ENCODE data around the gene UTF1.

UTF1 gene

DNA sequence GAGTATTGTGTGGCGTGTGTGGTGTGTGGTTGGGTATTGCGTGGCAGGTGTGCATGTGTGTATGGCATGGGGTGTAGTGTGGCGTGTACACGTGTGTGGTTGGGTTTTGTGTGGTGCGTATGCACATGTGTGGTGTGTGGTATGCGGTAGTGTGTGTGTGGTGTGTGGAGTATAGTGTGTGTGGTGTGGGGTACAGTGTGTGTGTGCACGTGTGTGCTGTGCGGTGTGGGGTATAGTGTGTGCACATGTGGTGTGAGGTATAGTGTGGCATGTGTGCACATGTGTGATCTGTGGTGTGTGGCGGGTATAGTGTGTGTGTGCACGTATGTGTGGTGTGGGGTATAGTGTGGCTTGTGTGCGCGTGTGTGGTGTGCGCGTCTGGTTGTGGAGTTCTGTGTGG, 20.9 kb upstream of the UTF1 start:
- TF ChIP-seq, protein P1, sequence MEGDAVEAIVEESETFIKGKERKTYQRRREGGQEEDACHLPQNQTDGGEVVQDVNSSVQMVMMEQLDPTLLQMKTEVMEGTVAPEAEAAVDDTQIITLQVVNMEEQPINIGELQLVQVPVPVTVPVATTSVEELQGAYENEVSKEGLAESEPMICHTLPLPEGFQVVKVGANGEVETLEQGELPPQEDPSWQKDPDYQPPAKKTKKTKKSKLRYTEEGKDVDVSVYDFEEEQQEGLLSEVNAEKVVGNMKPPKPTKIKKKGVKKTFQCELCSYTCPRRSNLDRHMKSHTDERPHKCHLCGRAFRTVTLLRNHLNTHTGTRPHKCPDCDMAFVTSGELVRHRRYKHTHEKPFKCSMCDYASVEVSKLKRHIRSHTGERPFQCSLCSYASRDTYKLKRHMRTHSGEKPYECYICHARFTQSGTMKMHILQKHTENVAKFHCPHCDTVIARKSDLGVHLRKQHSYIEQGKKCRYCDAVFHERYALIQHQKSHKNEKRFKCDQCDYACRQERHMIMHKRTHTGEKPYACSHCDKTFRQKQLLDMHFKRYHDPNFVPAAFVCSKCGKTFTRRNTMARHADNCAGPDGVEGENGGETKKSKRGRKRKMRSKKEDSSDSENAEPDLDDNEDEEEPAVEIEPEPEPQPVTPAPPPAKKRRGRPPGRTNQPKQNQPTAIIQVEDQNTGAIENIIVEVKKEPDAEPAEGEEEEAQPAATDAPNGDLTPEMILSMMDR (IDR thresholded peaks at IDR 0.05; ENCODE audit: insufficient read depth, low read depth, low read length, missing control alignments), result no peak
- H3K4me3 ChIP-seq (ENCODE audit: low read depth, low read length), result no peak overlapping the region
- no peak for DNase-seq (ENCODE audit: low read depth)

- DNase-seq (ENCODE audit: low read depth), result no peak
- no peak overlapping the region for H3K4me3 ChIP-seq (ENCODE audit: low read depth, low read length)
- TF ChIP-seq, protein P1 (IDR thresholded peaks at IDR 0.05; ENCODE audit: insufficient read depth, low read depth, low read length, missing control alignments), result no peak
Measured at GRCh38 chr10:133209641-133210040, 20.4 kb upstream of the UTF1 start.

GRCh38 chr10:133210398-133211140, 19.4 kb upstream of the UTF1 start:
- TF ChIP-seq, protein P1 (IDR thresholded peaks at IDR 0.05; ENCODE audit: insufficient read depth, low read depth, low read length, missing control alignments), result no peak
- H3K4me3 ChIP-seq (ENCODE audit: low read depth, low read length), result no peak overlapping the region
- DNase-seq (ENCODE audit: low read depth), result no peak

DNA sequence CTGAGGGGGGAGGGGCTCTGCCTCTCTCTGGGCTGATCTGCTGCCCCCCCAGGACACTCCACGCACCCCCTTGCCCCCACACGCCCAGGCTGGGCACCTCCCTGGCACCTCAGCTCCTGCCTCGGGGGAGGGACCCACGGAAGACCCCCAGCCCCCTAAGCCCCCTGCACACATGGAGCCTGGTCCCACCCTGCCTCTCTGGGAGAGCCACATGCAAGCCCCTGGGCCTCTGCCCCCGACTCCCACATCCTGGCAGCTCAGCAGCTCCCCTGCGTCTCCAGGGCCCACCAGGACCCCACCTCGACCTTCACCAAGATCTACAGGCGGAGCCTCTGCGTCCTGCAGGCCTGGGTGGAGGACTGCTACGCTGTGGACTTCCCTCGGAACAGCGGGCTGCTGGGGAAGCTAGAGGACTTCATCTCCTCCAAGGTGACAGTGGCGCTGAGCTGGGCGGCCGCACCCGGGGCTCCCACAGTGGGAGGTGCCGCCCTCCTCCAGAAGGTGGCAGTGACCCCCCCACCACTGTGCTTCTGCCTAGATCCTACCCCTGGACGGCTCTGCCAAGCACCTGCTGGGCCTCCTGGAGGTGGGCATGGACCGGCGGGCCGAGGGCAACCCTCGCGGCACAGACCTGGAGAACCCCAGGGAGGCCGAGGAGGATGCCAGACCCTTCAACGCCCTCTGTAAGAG, 18.7 kb upstream of the UTF1 start:
- no peak overlapping the region for H3K4me3 ChIP-seq (ENCODE audit: low read depth, low read length)
- TF ChIP-seq, protein P1 (IDR thresholded peaks at IDR 0.05; ENCODE audit: insufficient read depth, low read depth, low read length, missing control alignments), result no peak
- no peak for DNase-seq (ENCODE audit: low read depth)

DNA sequence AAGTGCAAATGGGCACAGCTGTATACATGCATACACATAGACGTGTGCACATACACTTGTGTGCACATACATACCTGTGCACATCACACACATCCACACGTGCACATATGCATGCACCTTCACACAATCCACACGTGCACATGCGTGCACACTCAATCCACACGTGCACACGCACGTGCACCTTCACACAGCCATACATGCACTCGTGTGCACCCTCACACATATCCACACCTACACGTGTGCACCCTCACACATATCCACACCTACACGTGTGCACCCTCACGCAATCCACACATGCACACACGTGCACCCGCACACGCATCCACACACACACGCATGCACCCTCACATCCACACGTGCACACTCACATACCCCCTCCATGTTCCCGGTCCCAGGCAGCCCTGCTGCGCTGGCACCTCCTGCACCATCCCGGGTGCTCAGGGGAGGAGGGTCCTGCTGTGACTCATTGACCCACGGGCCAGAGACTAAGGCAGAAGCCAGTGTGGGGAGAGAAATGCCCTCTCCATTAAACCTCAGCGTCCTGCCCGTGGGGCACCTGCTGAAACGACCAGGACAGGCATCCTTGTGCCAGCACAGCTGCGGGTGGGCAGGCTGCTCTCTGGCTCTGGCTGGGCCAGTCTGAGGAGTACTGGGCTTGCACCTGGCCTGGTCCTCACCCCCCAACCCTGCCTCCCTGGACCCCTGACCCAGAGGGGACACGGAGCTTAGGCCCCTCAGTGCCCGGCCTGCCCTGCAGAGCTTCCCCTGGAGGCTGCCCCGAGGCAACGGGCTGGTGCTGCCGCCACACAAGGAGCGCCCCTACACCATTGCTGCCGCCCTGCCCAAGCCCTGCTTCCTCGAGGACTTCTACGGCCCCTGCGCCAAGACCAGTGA, 17.8 kb upstream of the UTF1 start:
- TF ChIP-seq, protein P1 (IDR thresholded peaks at IDR 0.05; ENCODE audit: insufficient read depth, low read depth, low read length, missing control alignments), result no peak
- no peak for DNase-seq (ENCODE audit: low read depth)
- H3K4me3 ChIP-seq (ENCODE audit: low read depth, low read length), result no peak overlapping the region

GRCh38 chr10:133212853-133213494, 17.0 kb upstream of the UTF1 start:
- no peak overlapping the region for H3K4me3 ChIP-seq (ENCODE audit: low read depth, low read length)
- TF ChIP-seq, protein P1 (IDR thresholded peaks at IDR 0.05; ENCODE audit: insufficient read depth, low read depth, low read length, missing control alignments), result no peak
- no peak for DNase-seq (ENCODE audit: low read depth)
